SK-N-MC (cell line): ENCODE data around the gene SLC35G4.
"Not testable (repeated sequence)": the region's sequence is repeated elsewhere in the genome, so short reads cannot be mapped to it uniquely, and the experiment has no call there.

Experiments
- DNase-seq: peaks from one replicate; pipeline ENCODE4 v3.0.0-alpha.2; 2011; ENCODE audit warnings: low read depth, low spot score
- H3K27ac ChIP-seq: fragments of 200-600 bp; sonication (generic); 2 replicates; pipeline ENCODE4 v1.5.1; 2016; ENCODE audit warnings: mixed run types
- H3K36me3 ChIP-seq: fragments of 200-600 bp; sonication (generic); 2 replicates; pipeline ENCODE4 v1.6.1; 2017; ENCODE audit warnings: antibody characterized with exemption, low read length, mixed read lengths; ENCODE audit not compliant: insufficient read depth
- H3K4me3 ChIP-seq: fragments of 200-600 bp; sonication (generic); 2 replicates; pipeline ENCODE4 v1.5.1; 2016
- H3K9ac ChIP-seq: fragments of 200-600 bp; sonication (generic); 2 replicates; pipeline ENCODE4 v1.8.0; 2017; ENCODE audit warnings: mixed run types, mixed read lengths; ENCODE audit not compliant: insufficient read length
- H3K9me3 ChIP-seq: fragments of 200-600 bp; sonication (generic); 2 replicates; pipeline ENCODE4 v1.6.1; 2017; ENCODE audit warnings: low read depth, mild to moderate bottlenecking, antibody characterized with exemption, low read length, moderate library complexity, mixed read lengths
- EZH2 ChIP-seq: fragments of 200-600 bp; sonication (generic); IDR thresholded peaks from one replicate; pipeline ENCODE4 v1.6.1; 2017; ENCODE audit warnings: antibody characterized with exemption
- FOXP2 ChIP-seq: optimal IDR thresholded peaks from 2 replicates; pipeline ENCODE3; 2011; ENCODE audit warnings: mild to moderate bottlenecking, moderate library complexity; ENCODE audit not compliant: insufficient read depth; ENCODE audit errors: extremely low read length, control extremely low read depth
- POLR2AphosphoS5 ChIP-seq: IDR thresholded peaks from 2 replicates; pipeline ENCODE4 v1.6.1; 2012; ENCODE audit warnings: mild to moderate bottlenecking, low read depth, low read length, borderline replicate concordance

Gene SLC35G4

GRCh38 chr18:11600321-11600720, 9.1 kb upstream of the SLC35G4 start:
- no peaks in the 10 kb centered on the region for H3K36me3 ChIP-seq
- no peak overlapping the region for H3K27ac ChIP-seq
- H3K9ac ChIP-seq, result no peak overlapping the region
- 0 out of 2 replicates have a peak overlapping the region, but pooled peaks have one; percentile 5 for H3K4me3 ChIP-seq
- no peaks in the 10 kb centered on the region for H3K9me3 ChIP-seq
- TF ChIP-seq POLR2AphosphoS5 (no peak), EZH2 (no peak), FOXP2 (no peak)
- no peak for DNase-seq

GRCh38 chr18:11607906-11608305, 1.5 kb upstream of the SLC35G4 start:
- TF ChIP-seq FOXP2 (no peak), POLR2AphosphoS5 (no peak)
- DNase-seq, result no peak
- H3K9ac ChIP-seq, result no peak overlapping the region
- no peak overlapping the region for H3K27ac ChIP-seq
- no peak overlapping the region for H3K4me3 ChIP-seq
- no peaks in the 10 kb centered on the region for H3K9me3 ChIP-seq
- no peaks in the 10 kb centered on the region for H3K36me3 ChIP-seq

DNA sequence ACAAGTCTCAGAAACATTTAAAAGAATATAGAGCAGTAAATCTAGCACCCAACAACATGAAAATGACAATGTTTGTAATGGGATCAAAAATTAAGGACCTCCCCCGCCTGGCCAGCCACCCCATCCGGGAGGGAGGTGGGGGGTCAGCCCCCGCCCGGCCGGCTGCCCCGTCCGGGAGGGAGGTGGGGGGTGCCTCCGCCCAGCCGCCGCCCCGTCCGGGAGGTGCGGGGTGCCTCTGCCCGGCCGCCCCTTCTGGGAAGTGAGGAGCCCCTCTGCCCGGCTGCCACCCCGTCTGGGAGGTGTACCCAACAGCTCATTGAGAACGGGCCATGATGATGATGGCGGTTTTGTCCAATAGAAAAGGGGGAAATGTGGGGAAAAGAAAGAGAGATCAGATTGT, 778 bp upstream of the SLC35G4 start:
- H3K4me3 ChIP-seq, H3K36me3 ChIP-seq, DNase-seq, H3K9me3 ChIP-seq, H3K9ac ChIP-seq, H3K27ac ChIP-seq: not testable (repeated sequence)

GRCh38 chr18:11613073-11613472, 3.7 kb downstream of the SLC35G4 start:
- H3K27ac ChIP-seq, H3K4me3 ChIP-seq, H3K9ac ChIP-seq, DNase-seq, H3K36me3 ChIP-seq, H3K9me3 ChIP-seq: not testable (repeated sequence)

DNA sequence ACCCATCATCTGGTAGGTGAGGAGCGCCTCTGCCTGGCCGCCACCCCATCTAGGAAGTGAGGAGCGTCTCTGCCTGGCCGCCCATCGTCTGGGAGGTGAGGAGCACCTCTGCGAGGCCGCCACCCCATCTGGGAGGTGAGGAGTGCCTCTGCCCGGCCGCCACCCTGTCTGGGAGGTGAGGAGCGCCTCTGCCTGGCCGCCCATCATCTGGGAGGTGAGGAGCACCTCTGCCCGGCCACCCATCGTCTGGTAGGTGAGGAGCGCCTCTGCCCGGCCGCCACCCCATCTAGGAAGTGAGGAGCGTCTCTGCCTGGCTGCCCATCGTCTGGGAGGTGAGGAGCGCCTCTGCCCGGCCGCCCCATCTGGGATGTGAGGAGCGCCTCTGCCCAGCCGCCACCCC, 4.2 kb downstream of the SLC35G4 start:
- H3K4me3 ChIP-seq, H3K27ac ChIP-seq, DNase-seq, H3K36me3 ChIP-seq, H3K9me3 ChIP-seq, H3K9ac ChIP-seq: not testable (repeated sequence)

DNA sequence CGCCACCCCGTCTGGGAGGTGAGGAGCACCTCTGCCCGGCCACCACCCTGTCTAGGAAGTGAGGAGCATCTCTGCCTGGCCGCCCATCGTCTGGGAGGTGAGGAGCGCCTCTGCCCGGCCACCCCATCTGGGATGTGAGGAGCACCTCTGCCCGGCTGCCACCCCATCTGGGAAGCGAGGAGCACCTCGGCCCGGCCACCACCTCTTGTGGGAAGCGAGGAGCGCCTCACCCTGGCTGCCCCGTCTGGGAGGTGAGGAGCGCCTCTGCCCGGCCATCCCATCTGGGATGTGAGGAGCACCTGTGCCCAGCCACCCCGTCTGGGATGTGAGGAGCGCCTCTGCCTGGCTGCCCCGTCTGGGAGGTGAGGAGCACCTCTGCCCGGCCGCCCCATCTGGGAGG, 4.6 kb downstream of the SLC35G4 start:
- DNase-seq, H3K9me3 ChIP-seq, H3K4me3 ChIP-seq, H3K9ac ChIP-seq, H3K36me3 ChIP-seq, H3K27ac ChIP-seq: not testable (repeated sequence)

DNA sequence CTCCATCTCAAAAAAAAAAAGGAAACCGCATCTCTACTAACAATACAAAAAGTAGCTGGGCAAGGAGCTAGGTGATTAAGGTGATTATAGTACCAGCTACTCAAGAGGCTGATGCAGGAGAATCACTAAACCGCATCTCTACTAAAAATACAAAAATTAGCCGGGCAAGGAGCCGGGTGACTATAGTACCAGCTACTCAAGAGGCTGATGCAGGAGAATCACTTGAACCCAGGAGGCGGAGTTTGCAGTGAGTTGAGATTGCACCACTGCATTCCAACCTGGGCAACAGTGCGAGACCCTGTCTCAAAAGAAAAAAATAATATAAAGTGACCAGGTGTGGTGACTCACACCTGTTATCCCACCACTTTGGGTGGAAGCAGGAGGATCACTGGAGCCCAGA, 5.6 kb downstream of the SLC35G4 start:
- H3K9me3 ChIP-seq, H3K27ac ChIP-seq, H3K9ac ChIP-seq, H3K36me3 ChIP-seq, H3K4me3 ChIP-seq, DNase-seq: not testable (repeated sequence)

GRCh38 chr18:11647310-11647709, 37.9 kb downstream of the SLC35G4 start:
- H3K36me3 ChIP-seq, H3K9ac ChIP-seq, H3K9me3 ChIP-seq, H3K4me3 ChIP-seq, DNase-seq, H3K27ac ChIP-seq: not testable (repeated sequence)

DNA sequence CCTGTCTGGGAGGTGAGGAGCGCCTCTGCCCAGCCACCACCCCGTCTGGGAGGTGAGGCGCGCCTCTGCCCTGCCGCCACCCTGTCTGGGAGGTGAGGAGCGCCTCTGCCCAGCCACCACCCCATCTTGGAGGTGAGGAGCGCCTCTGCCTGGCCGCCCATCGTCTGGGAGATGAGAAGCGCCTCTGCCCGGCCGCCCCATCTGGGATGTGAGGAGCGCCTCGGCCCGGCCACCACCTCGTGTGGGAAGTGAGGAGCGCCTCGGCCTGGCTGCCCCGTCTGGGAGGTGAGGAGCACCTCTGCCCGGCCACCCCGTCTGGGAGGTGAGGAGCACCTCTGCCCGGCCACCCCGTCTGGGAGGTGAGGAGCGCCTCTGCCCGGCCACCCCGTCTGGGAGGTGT, 38.4 kb downstream of the SLC35G4 start:
- not testable (repeated sequence) for H3K4me3 ChIP-seq, H3K36me3 ChIP-seq, H3K9me3 ChIP-seq, DNase-seq, H3K9ac ChIP-seq, H3K27ac ChIP-seq

DNA sequence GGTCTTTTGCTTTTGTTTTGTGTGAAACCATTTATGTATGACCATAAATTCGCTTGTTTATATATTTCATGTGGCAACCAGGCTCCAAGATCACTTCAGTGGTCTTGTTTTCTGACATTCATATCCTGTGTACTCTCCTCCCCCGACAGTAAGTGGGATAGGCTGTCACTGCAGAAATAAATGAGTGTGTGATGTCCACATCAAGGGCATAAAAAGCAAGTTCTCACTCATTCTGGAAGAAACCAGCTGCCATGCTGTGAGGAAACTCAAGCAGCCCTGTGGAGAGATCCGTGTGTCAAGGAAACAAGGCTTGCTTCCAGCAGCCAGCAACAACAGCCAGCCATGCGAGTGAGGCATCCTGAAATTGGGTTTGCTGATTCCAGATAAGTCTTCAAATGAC, 40.4 kb downstream of the SLC35G4 start:
- Histone ChIP-seq H3K36me3 (no peaks in the 10 kb centered on the region), H3K9ac (no peak overlapping the region), H3K9me3 (no peaks in the 10 kb centered on the region), H3K27ac (no peak overlapping the region), H3K4me3 (no peak overlapping the region)
- no peak for DNase-seq
- no peak for TF ChIP-seq FOXP2
- no peak for TF ChIP-seq POLR2AphosphoS5
- TF ChIP-seq EZH2, result no peak

- H3K9me3 ChIP-seq, result no peaks in the 10 kb centered on the region
- no peak overlapping the region for H3K27ac ChIP-seq
- H3K36me3 ChIP-seq, result no peaks in the 10 kb centered on the region
- no peak for DNase-seq
- TF ChIP-seq FOXP2 (no peak), POLR2AphosphoS5 (no peak), EZH2 (no peak)
- no peak overlapping the region for H3K4me3 ChIP-seq
- H3K9ac ChIP-seq, result no peak overlapping the region
These were observed 42.5 kb downstream of the SLC35G4 start for GRCh38 chr18:11651899-11652298.
